GM12878 (cell line): ENCODE data around the gene PIGM. TPM values are rescaled to one million over a fixed set of nuclear protein-coding genes. Genes with fewer than 3 reads are reported as not detected.

Source experiments
- ATAC-seq: fragments of 200-7000 bp; cut with Tn5 transposase; 3 replicates; pipeline ENCODE4 v1.9.1; 2020; ENCODE audit warnings: mild to moderate bottlenecking, moderate library complexity
- BruUV-seq: library from RNA; stranded (reverse); fragments of 400-500 nt; replicated peaks from 2 replicates; lab custom pipeline; 2021; lab: Mats Ljungman, UMichigan
- CTCF ChIA-PET: fragments of 300-600 bp; sonication (Branson Sonifier 250); formaldehyde crosslinking; extraction: SDS; loops from one replicate; lab custom pipeline; 2021; ENCODE audit warnings: inconsistent platforms; lab: Yijun Ruan, JAX
- POLR2A ChIA-PET: fragments of 350-600 bp; formaldehyde crosslinking; extraction: SDS; loops from one replicate; lab custom pipeline; 2021; ENCODE audit warnings: inconsistent platforms; lab: Charles Lee
- RAD21 ChIA-PET: fragments of 300-600 bp; sonication (Branson Sonifier 250); formaldehyde crosslinking; loops from one replicate; lab custom pipeline; 2023; ENCODE audit warnings: antibody characterized with exemption; ENCODE audit not compliant: unreplicated experiment; lab: Charles Lee
- SMC1A ChIA-PET: fragments of 300-600 bp; sonication (Branson Sonifier 250); formaldehyde crosslinking; loops from one replicate; lab custom pipeline; 2023; ENCODE audit not compliant: unreplicated experiment, uncharacterized antibody; lab: Charles Lee
- DNase-seq: peaks from one replicate; pipeline ENCODE4 v3.0.0-alpha.2; 2011; ENCODE audit warnings: low read depth, low spot score
- FAIRE-seq: peaks from 3 replicates; lab custom pipeline; 2011; peaks lifted over from hg19 to GRCh38; lab: Jason Lieb, UNC
- H2AFZ ChIP-seq: 2 replicates; pipeline ENCODE4 v1.6.0; 2011; ENCODE audit warnings: low read depth, low read length, control low read depth; ENCODE audit not compliant: control insufficient read depth
- H3K27ac ChIP-seq: 2 replicates; pipeline ENCODE4 v1.5.1; 2011; ENCODE audit warnings: control low read depth; ENCODE audit not compliant: control insufficient read depth, insufficient read depth
- H3K27me3 ChIP-seq, 2 experiments: replicated peaks in 1 of 2; 2 replicates each; pipeline versions ENCODE4 v1.6.0 to v1.6.1; 2011; ENCODE audit warnings: low read length in 1 of 2; ENCODE audit not compliant: control insufficient read depth in 2 of 2, insufficient read depth in 2 of 2
- H3K36me3 ChIP-seq, 2 experiments: 2 replicates each; pipeline ENCODE4 v1.5.1; 2011; ENCODE audit warnings: low read length in 1 of 2; ENCODE audit not compliant: control insufficient read depth in 2 of 2, insufficient read depth in 2 of 2
- H3K4me1 ChIP-seq: 2 replicates; pipeline ENCODE4 v1.6.1; 2011; ENCODE audit warnings: mild to moderate bottlenecking, low read length, moderate library complexity, mixed read lengths; ENCODE audit not compliant: control insufficient read depth, insufficient read depth
- H3K4me2 ChIP-seq: 2 replicates; pipeline ENCODE4 v1.6.0; 2011; ENCODE audit warnings: control low read depth; ENCODE audit not compliant: control insufficient read depth, insufficient read depth
- H3K4me3 ChIP-seq: fragments of 200-600 bp; sonication (generic); 2 replicates; pipeline ENCODE4 v1.5.1; 2016
- H3K79me2 ChIP-seq: 2 replicates; pipeline ENCODE4 v1.6.0; 2011; ENCODE audit warnings: low read length; ENCODE audit not compliant: control insufficient read depth, insufficient read depth
- H3K9ac ChIP-seq: 2 replicates; pipeline ENCODE4 v1.8.0; 2011; ENCODE audit warnings: low read length, control low read depth, mixed read lengths; ENCODE audit not compliant: control insufficient read depth, insufficient read depth
- H3K9me3 ChIP-seq: replicated peaks from 3 replicates; pipeline ENCODE4 v1.5.1; 2011; ENCODE audit warnings: mild to moderate bottlenecking, low read length; ENCODE audit not compliant: control insufficient read depth, insufficient read depth
- H4K20me1 ChIP-seq: 2 replicates; pipeline ENCODE4 v1.6.0; 2011; ENCODE audit not compliant: control insufficient read depth, insufficient read depth
- CBFB ChIP-seq: IDR thresholded peaks from 2 replicates; pipeline ENCODE4 v1.6.1; 2016; ENCODE audit warnings: antibody characterized with exemption, low read depth
- EED ChIP-seq: sonication (generic); IDR thresholded peaks from 2 replicates; pipeline ENCODE4 v1.6.1; 2016; ENCODE audit warnings: antibody characterized with exemption, low read depth
- EZH2 ChIP-seq: IDR thresholded peaks from 2 replicates; pipeline ENCODE4 v1.6.1; 2012; ENCODE audit warnings: low read depth, mild to moderate bottlenecking, control low read depth, inconsistent platforms, low read length, borderline replicate concordance; ENCODE audit not compliant: control insufficient read depth
- FOS ChIP-seq: IDR thresholded peaks from 3 replicates; pipeline ENCODE4 v1.6.1; 2011; ENCODE audit warnings: borderline replicate concordance; ENCODE audit not compliant: insufficient read length; ENCODE audit errors: extremely low read depth
- GATAD2B ChIP-seq: fragments of 450-650 bp; conservative IDR thresholded peaks from 2 replicates; pipeline ENCODE4 v1.6.1; 2017; ENCODE audit warnings: low read depth, mild to moderate bottlenecking, moderate library complexity
- IKZF1 ChIP-seq: fragments of 450-650 bp; conservative IDR thresholded peaks from 2 replicates; pipeline ENCODE4 v1.6.1; 2017; ENCODE audit warnings: antibody characterized with exemption, mild to moderate bottlenecking
- SIN3A ChIP-seq: IDR thresholded peaks from 2 replicates; pipeline ENCODE4 v1.6.1; 2012; ENCODE audit warnings: low read depth, low read length, improper control_type of control experiment
- SIX5 ChIP-seq: IDR thresholded peaks from 2 replicates; pipeline ENCODE4 v1.6.1; 2011; ENCODE audit warnings: mild to moderate bottlenecking, low read depth, low read length, moderate library complexity; ENCODE audit not compliant: severe bottlenecking
- ZNF622 ChIP-seq: fragments of 450-650 bp; IDR thresholded peaks from 2 replicates; pipeline ENCODE4 v1.6.1; 2017; ENCODE audit warnings: mild to moderate bottlenecking, inconsistent platforms
- WGBS: methylation state at CpG from one replicate; pipeline ENCODE4 v1.1.6; 2016; ENCODE audit warnings: low lambda C conversion rate; ENCODE audit not compliant: insufficient replicate concordance, insufficient coverage; ENCODE audit errors: missing lambda C conversion rate; 5-methylcytosine and 5-hydroxymethylcytosine counted together
- in situ Hi-C: fragments of 300-500 bp; cut with MboI; formaldehyde crosslinking; loops from 9 replicates; pipeline ENCODE4 v1.14.3; 2018; ENCODE audit warnings: mixed read lengths
- intact Hi-C: fragments of 100-400 bp; cut with micrococcal nuclease; formaldehyde crosslinking; loops from one replicate; pipeline ENCODE4 v1.14.2; 2022; ENCODE audit not compliant: unreplicated experiment
- polyA plus RNA-seq, 11 experiments: library from polyadenylated mRNA; depleted of rRNA in 4 of 11; unstranded in 6 of 11; stranded (reverse) in 5 of 11; fragments of >200 nt; fragmentation: Nextera tagmentation in 4 of 11; fragmentation: Illumina TruSeq in 1 of 11; extraction: Ambion mirVana in 4 of 11; extraction: Trizol in 1 of 11; gene quantifications; 1 replicate in 1 of 11; 2 replicates in 10 of 11; pipeline versions ENCODE4 v1.2.1 to v1.2.3, GENCODE V29; 2011 to 2016; ENCODE audit warnings: inconsistent platforms in 2 of 11, missing spikeins in 2 of 11, low read depth in 1 of 11
- total RNA-seq, 4 experiments: library from RNA; depleted of rRNA in 3 of 4; stranded (reverse); fragments of >200 nt in 3 of 4; fragmentation: Illumina TruSeq in 1 of 4; extraction: Trizol in 1 of 4; gene quantifications; 2 replicates each; pipeline versions ENCODE4 v1.2.1 to v1.2.3, GENCODE V29; 2013 to 2021
- TF ChIP-seq, protein P1 (sequence below): fragments of 450-650 bp; IDR thresholded peaks from 2 replicates; pipeline ENCODE4 v1.6.1; 2018; ENCODE audit warnings: borderline replicate concordance, mild to moderate bottlenecking; ENCODE audit not compliant: partially characterized antibody
- TF ChIP-seq, protein P2 (sequence below): fragments of 450-650 bp; IDR thresholded peaks from 2 replicates; pipeline ENCODE4 v1.6.1; 2016; ENCODE audit warnings: mild to moderate bottlenecking, moderate library complexity, borderline replicate concordance
- TF ChIP-seq, protein P3 (sequence below): fragments of 450-650 bp; IDR thresholded peaks from 2 replicates; pipeline ENCODE4 v1.6.1; 2018; ENCODE audit warnings: mild to moderate bottlenecking, low read depth, moderate library complexity; ENCODE audit not compliant: partially characterized antibody

PIGM gene
- total and polyA plus RNA-seq, 10 of the 15 experiments (the other 5 are each of a cell fraction or from before 2014, with no cell fraction given), result 2.6 to 6.1 (median 4.6) TPM

DNA sequence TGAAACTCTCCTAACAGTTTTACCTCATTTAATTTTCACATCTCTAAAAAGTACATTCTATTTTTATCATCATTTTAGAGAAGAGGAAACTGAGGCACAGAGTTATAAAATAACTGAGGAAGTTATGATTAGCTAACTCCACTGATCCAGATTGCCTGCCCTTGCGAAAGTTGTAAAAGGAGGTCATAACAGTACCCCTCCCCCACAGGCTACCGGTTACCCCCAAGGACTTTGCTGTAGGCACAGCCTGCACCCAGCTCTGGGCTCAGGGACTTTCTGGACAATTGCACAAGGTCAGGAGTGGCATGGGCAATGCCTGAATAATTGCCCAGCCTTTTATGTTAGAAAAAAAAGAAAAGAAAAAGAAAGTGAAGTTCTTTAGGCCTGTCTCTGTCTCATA, 22.7 kb downstream of the PIGM start:
- in situ Hi-C loops, result loop anchor here (5.0 kb wide), 2 partner anchors 72 to 212 kb away; no protein-coding TSS in a partner anchor
- ChIA-PET POLR2A (interaction anchor here (0.7 to 0.9 kb wide), 2 partner anchors 62 to 88 kb away, joined by 3 read pairs; no protein-coding TSS in a partner anchor), CTCF (interaction anchor here (0.5 to 12.5 kb wide), 15 partner anchors 10 to 219 kb away, joined by 3 to 422 read pairs (median 13); partner anchors contain the start of genes FCRL6, KCNJ9 and TAGLN2), RAD21 (interaction anchor here (0.6 to 6.4 kb wide), 6 partner anchors 22 to 210 kb away, joined by 3 to 113 read pairs (median 34); no protein-coding TSS in a partner anchor)
- Histone ChIP-seq H3K9me3 (no peaks in the 10 kb centered on the region), H3K9ac (no peak overlapping the region), H3K4me1 (no peaks in the 10 kb centered on the region), H2AFZ (no peak overlapping the region), H3K4me2 (no peak overlapping the region), H4K20me1 (no peaks in the 10 kb centered on the region), H3K27ac (no peak overlapping the region), H3K36me3 (no peaks in the 10 kb centered on the region)
- intact Hi-C loops, result loop anchor here (5.0 kb wide), 2 partner anchors 587 to 797 kb away; no protein-coding TSS in a partner anchor
- no TSS peak for BruUV-seq
- no peak for FAIRE-seq
- ATAC-seq, result peak; percentile 53
- TF ChIP-seq, protein P1, sequence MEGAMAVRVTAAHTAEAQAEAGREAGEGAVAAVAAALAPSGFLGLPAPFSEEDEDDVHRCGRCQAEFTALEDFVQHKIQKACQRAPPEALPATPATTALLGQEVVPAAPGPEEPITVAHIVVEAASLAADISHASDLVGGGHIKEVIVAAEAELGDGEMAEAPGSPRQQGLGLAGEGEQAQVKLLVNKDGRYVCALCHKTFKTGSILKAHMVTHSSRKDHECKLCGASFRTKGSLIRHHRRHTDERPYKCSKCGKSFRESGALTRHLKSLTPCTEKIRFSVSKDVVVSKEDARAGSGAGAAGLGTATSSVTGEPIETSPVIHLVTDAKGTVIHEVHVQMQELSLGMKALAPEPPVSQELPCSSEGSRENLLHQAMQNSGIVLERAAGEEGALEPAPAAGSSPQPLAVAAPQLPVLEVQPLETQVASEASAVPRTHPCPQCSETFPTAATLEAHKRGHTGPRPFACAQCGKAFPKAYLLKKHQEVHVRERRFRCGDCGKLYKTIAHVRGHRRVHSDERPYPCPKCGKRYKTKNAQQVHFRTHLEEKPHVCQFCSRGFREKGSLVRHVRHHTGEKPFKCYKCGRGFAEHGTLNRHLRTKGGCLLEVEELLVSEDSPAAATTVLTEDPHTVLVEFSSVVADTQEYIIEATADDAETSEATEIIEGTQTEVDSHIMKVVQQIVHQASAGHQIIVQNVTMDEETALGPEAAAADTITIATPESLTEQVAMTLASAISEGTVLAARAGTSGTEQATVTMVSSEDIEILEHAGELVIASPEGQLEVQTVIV, result no peak
- TF ChIP-seq, protein P2, sequence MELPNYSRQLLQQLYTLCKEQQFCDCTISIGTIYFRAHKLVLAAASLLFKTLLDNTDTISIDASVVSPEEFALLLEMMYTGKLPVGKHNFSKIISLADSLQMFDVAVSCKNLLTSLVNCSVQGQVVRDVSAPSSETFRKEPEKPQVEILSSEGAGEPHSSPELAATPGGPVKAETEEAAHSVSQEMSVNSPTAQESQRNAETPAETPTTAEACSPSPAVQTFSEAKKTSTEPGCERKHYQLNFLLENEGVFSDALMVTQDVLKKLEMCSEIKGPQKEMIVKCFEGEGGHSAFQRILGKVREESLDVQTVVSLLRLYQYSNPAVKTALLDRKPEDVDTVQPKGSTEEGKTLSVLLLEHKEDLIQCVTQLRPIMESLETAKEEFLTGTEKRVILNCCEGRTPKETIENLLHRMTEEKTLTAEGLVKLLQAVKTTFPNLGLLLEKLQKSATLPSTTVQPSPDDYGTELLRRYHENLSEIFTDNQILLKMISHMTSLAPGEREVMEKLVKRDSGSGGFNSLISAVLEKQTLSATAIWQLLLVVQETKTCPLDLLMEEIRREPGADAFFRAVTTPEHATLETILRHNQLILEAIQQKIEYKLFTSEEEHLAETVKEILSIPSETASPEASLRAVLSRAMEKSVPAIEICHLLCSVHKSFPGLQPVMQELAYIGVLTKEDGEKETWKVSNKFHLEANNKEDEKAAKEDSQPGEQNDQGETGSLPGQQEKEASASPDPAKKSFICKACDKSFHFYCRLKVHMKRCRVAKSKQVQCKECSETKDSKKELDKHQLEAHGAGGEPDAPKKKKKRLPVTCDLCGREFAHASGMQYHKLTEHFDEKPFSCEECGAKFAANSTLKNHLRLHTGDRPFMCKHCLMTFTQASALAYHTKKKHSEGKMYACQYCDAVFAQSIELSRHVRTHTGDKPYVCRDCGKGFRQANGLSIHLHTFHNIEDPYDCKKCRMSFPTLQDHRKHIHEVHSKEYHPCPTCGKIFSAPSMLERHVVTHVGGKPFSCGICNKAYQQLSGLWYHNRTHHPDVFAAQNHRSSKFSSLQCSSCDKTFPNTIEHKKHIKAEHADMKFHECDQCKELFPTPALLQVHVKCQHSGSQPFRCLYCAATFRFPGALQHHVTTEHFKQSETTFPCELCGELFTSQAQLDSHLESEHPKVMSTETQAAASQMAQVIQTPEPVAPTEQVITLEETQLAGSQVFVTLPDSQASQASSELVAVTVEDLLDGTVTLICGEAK, result no peak
- TF ChIP-seq IKZF1 (no peak), EZH2 (no peak), SIN3A (no peak), FOS (no peak), CBFB (no peak), GATAD2B (no peak), EED (no peak), SIX5 (no peak), ZNF622 (no peak)
- TF ChIP-seq, protein P3, sequence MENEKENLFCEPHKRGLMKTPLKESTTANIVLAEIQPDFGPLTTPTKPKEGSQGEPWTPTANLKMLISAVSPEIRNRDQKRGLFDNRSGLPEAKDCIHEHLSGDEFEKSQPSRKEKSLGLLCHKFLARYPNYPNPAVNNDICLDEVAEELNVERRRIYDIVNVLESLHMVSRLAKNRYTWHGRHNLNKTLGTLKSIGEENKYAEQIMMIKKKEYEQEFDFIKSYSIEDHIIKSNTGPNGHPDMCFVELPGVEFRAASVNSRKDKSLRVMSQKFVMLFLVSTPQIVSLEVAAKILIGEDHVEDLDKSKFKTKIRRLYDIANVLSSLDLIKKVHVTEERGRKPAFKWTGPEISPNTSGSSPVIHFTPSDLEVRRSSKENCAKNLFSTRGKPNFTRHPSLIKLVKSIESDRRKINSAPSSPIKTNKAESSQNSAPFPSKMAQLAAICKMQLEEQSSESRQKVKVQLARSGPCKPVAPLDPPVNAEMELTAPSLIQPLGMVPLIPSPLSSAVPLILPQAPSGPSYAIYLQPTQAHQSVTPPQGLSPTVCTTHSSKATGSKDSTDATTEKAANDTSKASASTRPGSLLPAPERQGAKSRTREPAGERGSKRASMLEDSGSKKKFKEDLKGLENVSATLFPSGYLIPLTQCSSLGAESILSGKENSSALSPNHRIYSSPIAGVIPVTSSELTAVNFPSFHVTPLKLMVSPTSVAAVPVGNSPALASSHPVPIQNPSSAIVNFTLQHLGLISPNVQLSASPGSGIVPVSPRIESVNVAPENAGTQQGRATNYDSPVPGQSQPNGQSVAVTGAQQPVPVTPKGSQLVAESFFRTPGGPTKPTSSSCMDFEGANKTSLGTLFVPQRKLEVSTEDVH, result no peak
- TF ChIP-seq, all 136 proteins: peak for 0
- WGBS, result 6% methylated on average over 2 of the region's 2 CpGs
- DNase-seq, result no peak
- Histone ChIP-seq H3K79me2 (no peaks in the 10 kb centered on the region), H3K27me3 (no peaks in the 10 kb centered on the region; a peak in 2 of 4 replicates), H3K4me3 (no peak overlapping the region)
- SMC1A ChIA-PET, result interaction anchor here (1.0 to 8.4 kb wide), 8 partner anchors 11 to 209 kb away, joined by 3 to 122 read pairs (median 37); partner anchors contain the start of genes FCRL6 and TAGLN2
